Fibroblast of peridontal ligament (primary cell): Measurements from ENCODE around the gene MSH4.
"Not testable (repeated sequence)": the region's sequence is repeated elsewhere in the genome, so short reads cannot be mapped to it uniquely, and the experiment has no call there.

Experiments
- DNase-seq: peaks from one replicate; pipeline ENCODE4 v3.0.0-alpha.2; 2010; ENCODE audit errors: extremely low read depth

The MSH4 gene

DNA sequence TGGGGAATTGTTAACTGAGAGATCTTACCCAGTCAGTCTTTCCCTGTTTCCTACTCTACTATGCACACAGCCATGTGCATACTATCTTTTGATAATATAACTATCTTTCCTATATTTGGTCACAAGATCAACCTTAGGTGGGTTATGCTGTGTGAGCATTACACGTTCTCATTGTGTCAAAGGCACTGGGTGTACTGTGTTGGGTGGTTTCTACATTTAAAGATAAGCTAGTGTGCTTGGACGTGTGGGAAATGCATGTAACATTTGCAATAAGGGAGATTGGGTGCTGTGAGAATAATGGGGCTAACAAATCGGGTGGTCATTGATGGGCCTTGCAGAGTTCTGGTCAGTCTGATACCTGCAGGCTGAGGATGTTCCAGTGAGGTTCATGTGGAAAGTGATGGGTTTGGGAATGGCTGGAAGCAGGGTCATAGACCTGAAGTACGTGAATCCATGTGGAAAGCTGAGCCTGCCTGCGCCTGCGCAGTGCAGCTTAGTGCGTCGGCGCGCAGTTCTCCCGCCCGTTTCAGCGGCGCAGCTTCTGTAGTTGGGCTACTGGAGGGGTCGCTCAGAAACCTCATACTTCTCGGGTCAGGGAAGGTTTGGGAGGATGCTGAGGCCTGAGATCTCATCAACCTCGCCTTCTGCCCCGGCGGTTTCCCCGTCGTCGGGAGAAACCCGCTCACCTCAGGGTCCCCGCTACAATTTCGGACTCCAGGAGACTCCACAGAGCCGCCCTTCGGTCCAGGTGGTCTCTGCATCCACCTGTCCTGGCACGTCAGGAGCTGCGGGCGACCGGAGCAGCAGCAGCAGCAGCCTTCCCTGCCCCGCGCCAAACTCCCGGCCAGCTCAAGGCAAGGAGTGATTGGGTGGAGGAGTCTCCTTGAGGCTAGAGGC, at the start of gene MSH4:
TSS of gene MSH4 (plus strand) at position 507 of the 897 bp plus-strand sequence. CDS start at position 611, 104 bp downstream.
- DNase-seq: no peak

DNA sequence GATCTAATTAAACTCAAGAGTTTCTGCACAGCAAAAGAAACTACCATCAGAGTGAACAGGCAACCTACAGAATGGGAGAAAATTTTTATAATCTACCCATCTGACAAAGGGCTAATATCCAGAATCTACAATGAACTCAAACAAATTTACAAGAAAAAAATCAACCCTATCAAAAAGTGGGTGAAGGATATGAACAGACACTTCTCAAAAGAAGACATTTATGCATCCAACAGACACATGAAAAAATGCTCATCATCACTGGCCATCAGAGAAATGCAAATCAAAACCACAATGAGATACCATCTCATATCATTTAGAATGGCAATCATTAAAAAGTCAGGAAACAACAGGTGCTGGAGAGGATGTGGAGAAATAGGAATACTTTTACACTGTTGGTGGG, 39.5 kb upstream of the MSH4 start:
- not testable (repeated sequence) for DNase-seq

DNA sequence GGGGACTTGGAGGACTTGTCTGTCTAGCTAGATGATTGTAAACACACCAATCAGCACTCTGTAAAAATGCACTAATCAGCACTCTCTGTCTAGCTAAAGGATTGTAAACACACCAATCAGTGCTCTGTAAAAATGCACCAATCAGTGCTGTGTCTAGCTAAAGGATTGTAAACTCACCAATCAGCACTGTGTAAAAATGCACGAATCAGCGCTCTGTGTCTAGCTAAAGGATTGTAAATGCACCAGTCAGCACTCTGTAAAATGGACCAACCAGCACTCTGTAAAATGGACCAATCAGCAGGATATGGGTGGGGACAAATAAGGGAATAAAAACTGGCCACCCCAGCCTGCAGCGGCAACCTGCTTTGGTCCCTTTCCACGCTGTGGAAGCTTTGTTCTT, 38.1 kb upstream of the MSH4 start:
- not testable (repeated sequence) for DNase-seq

DNA sequence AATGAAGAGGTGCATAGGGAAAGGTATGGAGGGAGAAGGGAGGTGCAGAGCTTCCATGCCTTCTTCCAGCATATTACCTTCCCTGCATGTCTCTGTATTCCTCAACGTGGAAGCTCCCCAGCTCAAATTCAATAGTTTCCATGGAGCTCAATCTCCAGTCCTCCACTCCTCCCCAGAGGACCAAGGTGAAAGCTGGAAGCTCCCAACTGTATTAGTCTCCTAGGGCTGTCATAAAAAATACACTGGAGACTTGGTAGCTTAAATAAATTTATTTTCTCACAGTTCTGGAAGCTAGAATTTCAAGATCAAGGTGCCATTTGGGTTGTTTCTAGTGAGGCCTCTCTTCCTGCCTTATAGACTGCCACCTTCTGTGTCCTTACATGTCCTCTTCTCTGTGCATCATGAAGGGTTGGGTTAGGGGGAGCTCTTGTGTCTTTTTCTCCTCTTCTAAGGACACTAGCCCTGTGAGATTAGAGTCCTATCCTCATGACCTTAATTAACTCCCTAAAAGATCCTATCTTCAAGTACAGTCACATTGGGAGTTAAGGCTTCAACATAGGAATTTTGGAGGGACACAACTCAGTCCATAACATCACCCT, 32.5 kb upstream of the MSH4 start:
- DNase-seq: no peak

DNA sequence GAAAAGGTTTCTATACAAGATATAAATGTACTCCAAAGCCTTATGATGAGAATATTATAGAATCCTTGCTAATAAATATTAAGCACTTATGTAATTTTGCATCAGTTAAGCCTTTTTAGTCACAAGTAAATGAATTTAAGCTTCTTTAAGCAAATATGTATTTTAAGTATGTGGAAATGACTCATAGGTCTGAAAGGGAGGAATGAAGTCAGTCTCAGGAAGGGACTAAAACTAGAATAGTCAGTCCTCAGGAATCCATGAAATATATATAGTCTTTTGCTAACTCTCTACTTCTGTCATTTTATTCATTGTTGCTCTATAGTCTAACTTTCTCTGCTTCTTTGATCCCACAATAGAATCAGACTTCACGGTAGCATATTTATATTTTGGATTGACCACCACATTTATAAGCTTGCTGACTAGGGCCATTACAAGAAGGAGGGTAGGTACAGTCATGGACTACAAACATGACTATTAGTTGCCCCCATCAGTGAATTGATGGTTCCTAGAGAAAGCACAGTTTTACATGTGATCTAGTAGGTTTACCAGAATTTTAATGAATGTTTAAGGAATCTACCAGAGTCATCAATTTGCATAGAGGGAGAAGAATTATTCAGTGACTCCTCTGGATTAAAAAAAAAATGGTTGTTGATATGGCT, 30.9 kb upstream of the MSH4 start:
- DNase-seq: peak; percentile 85

DNA sequence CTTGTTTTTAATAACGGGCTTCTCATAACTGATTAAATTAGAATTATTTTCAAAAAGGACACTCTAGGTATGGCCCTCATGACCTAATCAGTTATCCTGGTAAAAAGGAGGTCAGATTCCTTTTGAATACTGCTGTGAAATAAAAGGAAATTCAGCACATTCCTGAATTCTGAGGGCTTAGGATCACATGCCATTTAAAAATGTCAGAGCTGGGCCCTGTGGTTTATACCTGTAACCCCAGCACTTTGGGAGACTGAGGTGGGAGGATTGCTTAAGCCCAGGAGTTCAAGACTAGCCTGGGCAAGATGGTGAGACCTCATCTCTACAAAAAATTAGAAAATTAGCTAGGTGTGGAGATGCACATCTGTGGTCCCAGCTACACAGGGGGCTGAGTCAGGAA, 28.7 kb upstream of the MSH4 start:
- no peak for DNase-seq

DNA sequence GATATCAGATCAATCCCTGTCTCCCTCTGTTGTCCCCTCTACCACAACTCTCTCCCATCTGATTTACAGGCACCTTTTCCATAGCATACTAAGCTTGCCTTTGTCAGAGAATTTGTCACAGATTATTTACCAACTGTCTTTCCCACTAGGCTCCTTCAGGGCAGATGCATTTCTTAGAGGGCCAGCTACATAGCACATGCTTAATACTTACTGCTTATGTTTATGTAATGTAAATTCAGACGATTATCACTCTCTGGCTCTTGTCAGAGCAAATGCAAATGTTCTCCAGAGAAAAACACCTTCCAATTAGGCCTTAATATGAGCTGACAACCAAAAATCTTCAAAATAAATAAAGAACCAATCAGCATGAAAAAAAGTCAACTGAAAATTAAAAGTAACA, 25.9 kb upstream of the MSH4 start:
- no peak for DNase-seq

DNA sequence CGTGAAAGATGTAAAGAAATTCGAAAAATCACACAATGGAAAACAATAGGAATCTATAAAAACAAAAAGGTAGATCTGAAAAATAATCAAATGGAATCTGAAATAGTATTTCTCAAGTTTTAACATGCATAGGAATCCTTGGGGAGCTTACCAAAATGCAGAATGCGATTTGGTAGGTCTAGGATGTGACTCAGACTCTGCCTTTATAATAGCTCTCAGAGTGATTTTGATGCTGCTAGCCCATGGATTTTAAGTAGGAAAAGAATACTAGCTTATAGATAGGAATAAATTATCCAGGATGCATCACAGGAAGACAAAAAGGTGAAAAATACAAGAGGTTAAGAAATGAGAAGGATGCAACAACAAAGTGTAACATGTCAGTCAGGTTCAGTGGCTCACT, 24.7 kb upstream of the MSH4 start:
- no peak for DNase-seq

DNA sequence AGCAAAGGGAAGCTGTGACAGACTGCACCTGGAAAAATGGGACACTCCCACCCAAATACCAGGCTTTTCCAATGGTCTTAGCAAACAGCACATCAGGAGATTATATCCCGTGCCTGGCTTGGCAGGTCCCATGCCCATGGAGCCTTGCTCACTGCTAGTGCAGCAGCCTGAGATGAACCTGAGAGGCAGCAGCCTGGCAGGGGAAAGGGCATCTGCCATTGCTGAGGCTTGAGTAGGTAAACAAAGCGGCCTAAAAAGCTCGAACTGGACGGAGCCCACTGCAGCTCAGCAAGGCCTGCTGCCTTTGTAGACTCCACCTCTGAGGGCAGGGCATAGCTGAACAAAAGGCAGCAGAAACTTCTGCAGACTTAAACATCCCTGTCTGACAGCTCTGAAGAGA, 18.9 kb upstream of the MSH4 start:
- not testable (repeated sequence) for DNase-seq

DNA sequence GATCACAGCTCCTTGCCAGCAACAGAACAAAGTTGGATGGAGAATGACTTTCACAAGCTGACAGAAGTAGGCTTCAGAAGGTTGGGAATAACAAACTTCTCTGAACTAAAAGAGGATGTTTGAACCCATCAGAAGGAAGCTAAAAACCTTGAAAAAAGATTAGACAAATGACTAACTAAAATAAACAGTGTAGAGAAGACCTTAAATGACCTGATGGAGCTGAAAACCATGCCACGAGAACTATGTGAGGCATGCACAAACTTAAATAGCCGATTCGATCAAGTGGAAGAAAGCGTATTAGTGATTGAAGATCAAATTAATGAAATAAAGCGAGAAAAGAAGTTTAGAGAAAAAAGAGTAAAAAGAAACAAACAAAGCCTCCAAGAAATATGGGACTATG, 18.0 kb upstream of the MSH4 start:
- not testable (repeated sequence) for DNase-seq

DNA sequence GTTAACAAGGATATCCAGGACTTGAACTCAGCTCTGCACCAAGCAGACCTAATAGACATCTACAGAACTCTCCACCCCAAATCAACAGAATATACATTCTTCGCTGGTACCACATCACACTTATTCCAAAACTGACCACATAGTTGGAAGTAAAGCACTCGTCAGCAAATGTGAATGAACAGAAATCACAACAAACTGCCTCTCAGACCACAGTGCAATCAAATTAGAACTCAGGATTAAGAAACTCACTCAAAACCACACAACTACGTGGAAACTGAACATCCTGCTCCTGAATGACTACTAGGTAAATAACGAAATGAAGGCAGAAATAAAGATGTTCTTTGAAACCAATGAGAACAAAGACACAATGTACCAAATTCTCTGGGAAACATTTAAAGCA, 16.5 kb upstream of the MSH4 start:
- DNase-seq: not testable (repeated sequence)

DNA sequence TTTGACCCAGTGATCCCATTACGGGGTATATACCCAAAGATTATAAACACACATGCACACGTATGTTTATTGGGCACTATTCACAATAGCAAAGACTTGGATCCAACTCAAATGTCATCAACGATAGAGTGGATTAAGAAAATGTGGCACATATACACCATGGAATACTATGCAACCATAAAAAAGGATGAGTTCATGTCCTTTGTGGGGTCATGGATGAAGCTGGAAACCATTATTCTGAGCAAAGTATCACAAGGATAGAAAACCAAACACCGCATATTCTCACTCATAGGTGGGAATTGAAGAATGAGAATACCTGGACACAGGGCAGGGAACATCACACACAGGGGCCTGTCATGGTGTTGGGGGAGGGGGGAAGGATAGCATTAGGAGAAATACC, 12.8 kb upstream of the MSH4 start:
- not testable (repeated sequence) for DNase-seq

DNA sequence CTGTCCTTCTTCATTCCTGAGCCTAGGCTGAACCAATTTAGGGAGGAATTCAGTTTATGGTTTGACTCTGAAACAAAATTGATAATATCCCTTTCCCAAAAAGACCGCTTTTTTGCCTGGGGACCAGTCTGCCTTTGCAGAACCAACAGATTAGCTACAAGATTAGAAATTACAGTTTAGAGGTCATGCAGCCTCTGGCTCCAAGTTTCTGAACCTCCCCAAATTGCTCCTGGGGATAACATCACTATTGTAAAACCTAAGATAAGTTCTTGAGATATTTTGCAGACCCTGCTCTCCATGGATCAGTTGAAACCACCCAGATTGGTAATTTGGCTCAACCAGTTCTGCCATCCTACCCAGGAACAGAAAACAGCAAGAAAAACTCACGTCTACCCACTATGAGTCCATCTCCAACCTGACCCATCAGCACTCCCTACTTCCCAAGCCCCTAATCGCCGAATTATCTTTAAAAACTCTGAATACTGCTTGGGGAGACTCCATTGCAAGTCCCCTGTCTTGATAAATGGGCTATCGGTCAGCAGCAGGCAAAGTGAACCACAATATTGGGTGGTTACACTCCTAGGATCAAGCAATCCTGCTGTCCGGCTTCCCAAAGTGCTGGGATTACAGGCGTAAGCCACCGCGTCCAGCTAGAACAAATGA, 11.2 kb upstream of the MSH4 start:
- DNase-seq: no peak

DNA sequence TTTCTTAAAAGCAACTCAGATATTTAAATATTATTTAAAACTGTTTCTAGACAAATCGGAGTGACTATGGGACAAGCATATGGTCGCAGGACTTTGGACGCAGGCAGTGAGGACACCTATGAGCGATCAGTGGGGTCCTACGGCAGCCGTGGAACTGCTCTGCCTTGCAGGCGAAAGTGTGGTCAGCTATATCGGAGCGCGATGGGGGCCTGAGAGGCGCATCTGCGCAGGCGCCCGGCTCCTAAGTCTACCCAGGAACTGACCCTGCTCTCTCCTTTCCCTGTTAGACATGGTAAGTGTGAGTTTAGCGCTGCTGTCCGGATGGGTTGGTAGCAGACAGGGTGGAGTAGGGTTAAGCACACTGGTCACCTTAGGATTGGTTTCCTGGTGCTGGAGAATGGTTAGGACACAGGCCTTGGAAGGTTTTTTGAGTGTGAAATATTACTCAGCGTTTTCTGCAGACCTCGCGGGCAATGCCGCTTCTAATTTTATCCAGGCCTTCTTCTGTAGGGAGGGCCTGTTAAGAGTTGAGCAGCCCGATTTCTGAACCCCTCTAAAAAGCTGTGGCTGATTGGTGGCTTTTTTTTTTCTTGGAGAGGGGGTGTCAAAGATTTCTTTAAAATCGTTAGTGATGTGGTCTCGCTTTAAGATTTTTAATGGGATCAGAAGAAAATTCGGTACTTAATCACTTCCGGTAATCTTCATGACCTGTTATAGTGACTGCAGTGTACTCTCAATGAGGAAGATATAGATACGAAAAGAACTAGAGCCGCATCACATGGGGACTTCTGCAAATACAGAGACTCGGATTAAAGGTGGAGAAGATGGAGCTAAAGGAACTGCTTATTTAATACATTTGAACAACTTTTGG, 10.5 kb upstream of the MSH4 start, which contains the start of gene RABGGTB:
TSS of gene RABGGTB (plus strand) at position 274 of the 871 bp plus-strand sequence. CDS start at position 290, 16 bp downstream.
- DNase-seq: peak; percentile 96

DNA sequence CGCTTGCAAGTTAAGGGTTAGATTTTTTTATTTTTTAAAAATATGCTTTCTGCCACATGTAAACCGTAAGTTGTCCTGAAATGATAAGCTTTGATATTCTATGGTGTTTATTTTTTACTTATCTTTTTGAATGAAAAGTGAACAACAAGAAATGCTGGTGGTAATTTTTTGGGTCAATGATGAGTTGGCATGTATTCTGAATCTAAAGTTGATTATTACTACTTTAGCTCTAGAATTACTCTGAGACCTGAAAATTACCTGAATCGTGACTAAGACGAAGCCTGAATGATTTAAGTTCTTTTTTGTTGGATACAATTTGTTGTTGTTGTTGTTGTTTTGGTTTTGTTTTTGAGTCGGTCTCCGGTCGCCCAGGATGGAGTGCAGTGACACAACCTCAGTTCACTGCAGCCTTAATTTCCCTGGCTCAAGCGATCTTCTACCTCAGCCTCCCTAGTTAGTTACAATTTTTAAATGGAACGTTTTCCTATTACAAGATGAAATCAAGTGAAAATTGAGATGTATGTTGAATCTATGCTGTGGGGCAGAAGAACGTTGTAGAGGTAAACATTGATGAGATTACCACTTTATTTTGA, 9.7 kb upstream of the MSH4 start:
- no peak for DNase-seq

DNA sequence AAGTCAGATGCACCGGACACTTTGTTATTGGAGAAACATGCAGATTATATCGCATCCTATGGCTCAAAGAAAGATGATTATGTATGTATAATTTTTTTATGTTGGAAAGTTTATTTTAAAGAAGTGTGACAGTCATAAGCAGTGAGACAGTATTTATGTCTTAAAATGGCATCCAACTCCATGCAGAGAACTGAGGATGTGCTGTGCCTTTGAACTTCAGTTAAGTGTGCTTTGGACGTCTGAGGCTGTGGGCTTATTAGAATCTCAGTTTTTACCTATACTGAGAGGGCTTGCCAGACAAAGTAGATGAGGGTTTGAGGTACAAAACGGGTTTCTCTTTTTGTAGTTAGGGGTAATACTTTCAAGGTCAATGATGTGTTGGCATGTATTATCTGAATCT, 9.2 kb upstream of the MSH4 start:
- no peak for DNase-seq

DNA sequence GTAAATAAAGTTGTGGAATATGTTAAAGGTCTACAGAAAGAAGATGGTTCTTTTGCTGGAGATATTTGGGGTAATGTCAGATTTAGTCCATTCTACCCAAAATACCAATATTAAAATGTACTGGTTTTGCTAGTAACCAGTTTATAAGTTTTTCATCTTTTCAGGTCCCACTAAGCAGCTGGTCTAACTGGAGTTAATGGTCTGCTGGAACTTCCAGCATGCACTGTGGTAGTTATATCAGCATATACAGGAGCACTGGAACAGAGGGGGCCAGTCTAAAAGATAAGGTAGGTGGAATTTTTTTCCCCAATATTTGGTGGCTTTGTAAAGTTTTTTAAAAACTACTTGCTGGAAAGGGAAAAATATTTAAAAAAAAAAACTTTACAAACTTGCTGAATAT, 6.7 kb upstream of the MSH4 start:
- no peak for DNase-seq

DNA sequence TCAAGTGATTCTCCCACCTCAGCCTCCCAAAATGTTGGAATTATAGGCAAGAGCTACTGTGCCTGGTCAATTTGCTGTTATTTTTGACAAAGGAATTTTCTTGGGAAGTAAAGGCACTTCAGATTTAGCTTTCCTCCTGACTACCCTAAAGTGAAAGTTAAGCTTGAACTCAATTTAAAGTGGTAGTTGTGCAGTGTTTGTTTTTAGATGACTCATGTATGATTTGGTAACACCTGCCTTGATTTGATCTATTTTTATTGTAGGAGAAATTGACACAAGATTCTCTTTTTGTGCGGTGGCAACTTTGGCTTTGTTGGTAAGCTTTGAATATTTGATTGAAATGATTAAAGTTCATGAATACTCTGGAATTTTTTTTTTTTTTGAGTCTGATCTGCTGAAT, 5.7 kb upstream of the MSH4 start:
- peak; percentile 52 for DNase-seq

DNA sequence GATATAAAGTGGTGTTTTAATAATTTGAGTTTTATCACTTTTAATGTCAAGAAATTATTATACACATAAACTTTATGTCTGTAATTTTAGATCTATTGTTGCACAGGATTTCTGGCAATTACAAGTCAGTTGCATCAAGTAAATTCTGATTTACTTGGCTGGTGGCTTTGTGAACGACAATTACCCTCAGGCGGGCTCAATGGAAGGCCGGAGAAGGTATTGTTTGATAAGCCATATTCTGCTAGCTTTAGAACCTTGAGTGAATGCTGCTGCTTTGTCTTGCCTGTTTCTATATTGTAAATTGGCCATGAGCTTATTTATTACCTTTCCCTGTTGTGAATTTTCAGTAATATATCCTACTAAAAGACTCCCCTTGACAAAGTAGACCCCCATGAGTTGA, 4.6 kb upstream of the MSH4 start:
- no peak for DNase-seq

DNA sequence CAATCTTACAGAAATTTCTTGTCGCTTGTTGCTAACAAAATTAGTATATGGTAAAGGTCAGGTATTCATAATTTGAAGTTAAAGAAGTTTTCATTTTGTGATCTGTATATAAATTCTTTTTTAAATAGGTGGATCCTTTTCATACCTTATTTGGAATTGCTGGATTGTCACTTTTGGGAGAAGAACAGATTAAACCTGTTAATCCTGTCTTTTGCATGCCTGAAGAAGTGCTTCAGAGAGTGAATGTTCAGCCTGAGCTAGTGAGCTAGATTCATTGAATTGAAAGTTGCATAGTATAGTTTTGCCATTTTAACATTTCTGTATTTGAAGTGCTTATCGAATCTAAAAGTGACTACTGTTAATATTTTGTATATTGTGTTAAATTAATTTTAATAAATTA, 2.3 kb upstream of the MSH4 start:
- no peak for DNase-seq

DNA sequence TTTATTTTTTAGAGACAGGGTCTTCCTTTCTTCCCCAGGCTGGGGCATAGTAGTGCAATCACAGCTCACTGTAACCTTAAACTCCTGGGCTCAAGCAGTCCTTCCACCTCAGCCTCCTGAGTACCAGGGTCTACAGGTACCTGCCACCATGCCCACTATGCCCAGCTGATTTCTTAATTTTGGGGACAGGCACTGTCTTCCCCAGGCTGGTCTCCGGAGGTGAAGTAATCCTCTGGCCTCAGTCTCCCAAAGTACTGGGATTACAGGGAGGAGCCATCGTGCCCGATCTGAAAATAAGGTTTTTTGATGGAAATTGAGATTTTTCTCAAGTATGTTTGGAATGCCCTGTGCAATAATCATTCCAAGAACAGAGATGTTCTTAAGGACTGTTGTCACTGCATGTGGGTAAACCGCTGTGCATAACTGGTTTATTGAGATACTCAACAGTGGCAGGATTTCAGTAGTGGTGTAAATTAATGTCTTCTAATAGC, 934 bp upstream of the MSH4 start:
- DNase-seq: no peak
